Liver (tissue), 9 donors: ENCODE results near the gene CFAP221. TPM values are rescaled to one million over a fixed set of nuclear protein-coding genes. Genes with fewer than 3 reads are reported as not detected.

ENCODE experiments used
- DNase-seq: peaks from one replicate; pipeline ENCODE4 v3.0.0-alpha.2; 2017; ENCODE audit warnings: low spot score
- H3K27ac ChIP-seq, 2 donors: one replicate each; pipeline ENCODE4 v1.7.0; 2013; ENCODE audit warnings: inconsistent platforms in 2 of 2, low read length in 2 of 2, control low read depth in 1 of 2, low read depth in 1 of 2, mild to moderate bottlenecking in 1 of 2
- H3K27me3 ChIP-seq, 4 donors: one replicate each; pipeline versions ENCODE4 v1.6.1 to v1.7.0; 2013; ENCODE audit warnings: low read length in 3 of 4, inconsistent platforms in 1 of 4, mild to moderate bottlenecking in 1 of 4, moderate library complexity in 1 of 4; ENCODE audit not compliant: control insufficient read depth in 4 of 4, insufficient read depth in 4 of 4
- H3K36me3 ChIP-seq, 4 donors: one replicate each; pipeline versions ENCODE4 v1.6.1 to v1.7.0; 2013; ENCODE audit warnings: low read length in 3 of 4, mild to moderate bottlenecking in 3 of 4, low read depth in 1 of 4, moderate library complexity in 1 of 4; ENCODE audit not compliant: control insufficient read depth in 4 of 4, insufficient read depth in 3 of 4
- H3K4me1 ChIP-seq, 4 donors: one replicate each; pipeline versions ENCODE4 v1.6.1 to v1.7.0; 2013; ENCODE audit warnings: low read length in 3 of 4, mild to moderate bottlenecking in 3 of 4, moderate library complexity in 1 of 4; ENCODE audit not compliant: control insufficient read depth in 4 of 4, insufficient read depth in 4 of 4
- H3K4me3 ChIP-seq, 3 donors: one replicate each; pipeline versions ENCODE4 v1.6.1 to v1.7.0; 2013; ENCODE audit warnings: low read length in 3 of 3, control low read depth in 1 of 3, low read depth in 1 of 3, mild to moderate bottlenecking in 1 of 3
- H3K9ac ChIP-seq, 2 donors: one replicate each; pipeline ENCODE4 v1.7.0; 2013; ENCODE audit warnings: low read length in 2 of 2, mild to moderate bottlenecking in 2 of 2, moderate library complexity in 2 of 2, control low read depth in 1 of 2, low read depth in 1 of 2
- H3K9me3 ChIP-seq, 4 donors: one replicate each; pipeline versions ENCODE4 v1.6.1 to v1.7.0; 2013; ENCODE audit warnings: low read length in 3 of 4; ENCODE audit not compliant: control insufficient read depth in 4 of 4
- EGR1 ChIP-seq, 2 donors: IDR thresholded peaks; 2 replicates each; pipeline ENCODE4 v1.6.1; 2016 to 2018; ENCODE audit warnings: antibody characterized with exemption in 2 of 2, low read depth in 2 of 2
- FOXA1 ChIP-seq: IDR thresholded peaks from 2 replicates; pipeline ENCODE4 v1.6.1; 2016; ENCODE audit warnings: antibody characterized with exemption
- FOXA2 ChIP-seq: IDR thresholded peaks from 2 replicates; pipeline ENCODE4 v1.6.1; 2016; ENCODE audit warnings: antibody characterized with exemption
- GABPA ChIP-seq, 2 donors: IDR thresholded peaks in 1 of 2; conservative IDR thresholded peaks in 1 of 2; 2 replicates each; pipeline ENCODE4 v1.6.1; 2016; ENCODE audit warnings: antibody characterized with exemption in 2 of 2, mild to moderate bottlenecking in 1 of 2, moderate library complexity in 1 of 2
- HNF4A ChIP-seq, 2 donors: conservative IDR thresholded peaks; 2 replicates each; pipeline ENCODE4 v1.6.1; 2016; ENCODE audit warnings: antibody characterized with exemption in 2 of 2, mild to moderate bottlenecking in 2 of 2
- NR2F2 ChIP-seq: IDR thresholded peaks from 2 replicates; pipeline ENCODE4 v1.6.1; 2016; ENCODE audit warnings: antibody characterized with exemption
- RAD21 ChIP-seq, 2 donors: IDR thresholded peaks; 2 replicates each; pipeline ENCODE4 v1.6.1; 2016; ENCODE audit warnings: antibody characterized with exemption in 2 of 2, mild to moderate bottlenecking in 2 of 2
- RXRA ChIP-seq, 2 donors: IDR thresholded peaks; 2 replicates each; pipeline ENCODE4 v1.6.1; 2017 to 2018; ENCODE audit warnings: antibody characterized with exemption in 2 of 2, mild to moderate bottlenecking in 1 of 2
- SP1 ChIP-seq: IDR thresholded peaks from 2 replicates; pipeline ENCODE4 v1.6.1; 2018; ENCODE audit warnings: antibody characterized with exemption, mild to moderate bottlenecking
- TAF1 ChIP-seq: conservative IDR thresholded peaks from 2 replicates; pipeline ENCODE4 v1.6.1; 2016; ENCODE audit warnings: antibody characterized with exemption, mild to moderate bottlenecking
- YY1 ChIP-seq: IDR thresholded peaks from 2 replicates; pipeline ENCODE4 v1.6.1; 2016; ENCODE audit warnings: antibody characterized with exemption, mild to moderate bottlenecking
- WGBS: extraction: QIAGEN DNeasy Blood & Tissue Kit; methylation state at CpG from one replicate; pipeline ENCODE4 v1.1.7; 2013; 5-methylcytosine and 5-hydroxymethylcytosine counted together
- polyA plus RNA-seq, 2 donors: library from polyadenylated mRNA; stranded (reverse) in 1 of 2; unstranded in 1 of 2; fragments of 200-250 nt in 1 of 2; fragments of >200 nt in 1 of 2; fragmentation: Nextera tagmentation in 1 of 2; extraction: Ambion mirVana in 1 of 2; gene quantifications; one replicate each; pipeline versions ENCODE4 v1.2.1 to v1.2.3, GENCODE V29; 2013 to 2015
- total RNA-seq, 2 donors: library from RNA; depleted of rRNA; stranded (reverse); fragments of >200 nt; gene quantifications; one replicate each; pipeline ENCODE4 v1.2.3, GENCODE V29; 2014
- TF ChIP-seq, protein P1 (sequence below): IDR thresholded peaks from 2 replicates; pipeline ENCODE4 v1.6.1; 2016; ENCODE audit warnings: antibody characterized with exemption
- TF ChIP-seq, protein P2 (sequence below): fragments of 150-350 bp; IDR thresholded peaks from 2 replicates; pipeline ENCODE4 v1.5.1; 2017; ENCODE audit warnings: improper control_type of control experiment, low read depth, low read length; ENCODE audit not compliant: missing input control
- TF ChIP-seq, protein P3 (sequence below): IDR thresholded peaks from 2 replicates; pipeline ENCODE4 v1.6.1; 2016; ENCODE audit warnings: antibody characterized with exemption
- donor health status: healthy.
- donor health status: healthy.
- donor health status: healthy.
- donor health status: healthy.
- donor health status: healthy.

The CFAP221 gene
- total and polyA plus RNA-seq, 4 donors, result 0.23 to 3.1 (median 1.2) TPM

DNA sequence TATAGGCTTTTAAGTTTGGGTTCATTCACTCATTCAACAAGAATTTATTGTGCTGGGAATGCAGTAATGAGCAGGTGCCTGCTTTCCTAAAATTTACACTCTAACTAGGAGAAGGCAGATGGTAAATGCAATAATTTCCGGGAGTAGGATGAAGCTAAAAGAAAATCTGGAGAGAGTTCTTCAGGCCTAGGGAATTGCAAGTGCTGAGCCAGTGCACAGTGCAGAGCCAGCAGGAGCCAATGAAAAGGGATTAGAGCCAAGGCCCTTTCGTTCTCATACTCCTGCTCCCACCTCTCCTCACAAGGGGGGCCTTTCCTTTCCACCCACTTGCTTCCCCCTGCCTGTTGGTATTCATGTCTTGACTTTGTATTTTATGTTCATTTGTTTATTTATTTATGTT is 55.1 kb downstream of the CFAP221 start (continued):
- TF ChIP-seq FOXA2 (no peak), FOXA1 (no peak), HNF4A (conservative IDR thresholded peaks at IDR 0.05) (no peak)

DNA sequence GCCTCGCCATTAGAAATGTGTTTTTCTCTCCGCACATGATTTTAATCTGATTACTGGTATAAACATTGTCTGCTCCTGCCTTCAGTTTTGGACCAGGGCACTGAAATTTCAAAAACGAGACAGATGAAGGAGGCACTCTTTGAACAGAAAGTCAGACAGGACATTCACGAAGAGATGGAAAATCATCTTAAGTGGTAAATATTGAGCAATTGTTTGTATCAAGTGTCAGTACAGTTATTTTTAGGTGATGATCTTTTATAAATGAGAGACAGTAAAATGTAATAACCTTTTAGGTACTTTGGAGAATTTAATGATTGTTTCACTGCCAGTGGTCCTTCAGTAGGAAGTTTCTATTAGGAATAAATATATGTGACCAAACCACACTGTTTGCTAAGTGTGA is 60.8 kb downstream of the CFAP221 start:
- 79% methylated on average over 4 of the region's 4 CpGs for WGBS
- no peak overlapping the region for H3K4me3 ChIP-seq
- no peak overlapping the region for H3K27ac ChIP-seq
- H3K4me1 ChIP-seq, result no peaks in the 10 kb centered on the region
- H3K9ac ChIP-seq, result no peak overlapping the region
- no peaks in the 10 kb centered on the region for H3K36me3 ChIP-seq
- H3K9me3 ChIP-seq, result no peaks in the 10 kb centered on the region
- DNase-seq, result no peak
- TF ChIP-seq FOXA2 (no peak), RAD21 (IDR thresholded peaks at IDR 0.05) (no peak), RXRA (IDR thresholded peaks at IDR 0.05) (no peak), EGR1 (IDR thresholded peaks at IDR 0.05; ENCODE audit: low read depth in 2 of 2) (no peak), SP1 (no peak), HNF4A (conservative IDR thresholded peaks at IDR 0.05) (no peak), TAF1 (no peak), NR2F2 (no peak)
- TF ChIP-seq, protein P1, sequence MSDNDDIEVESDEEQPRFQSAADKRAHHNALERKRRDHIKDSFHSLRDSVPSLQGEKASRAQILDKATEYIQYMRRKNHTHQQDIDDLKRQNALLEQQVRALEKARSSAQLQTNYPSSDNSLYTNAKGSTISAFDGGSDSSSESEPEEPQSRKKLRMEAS, result no peak
- TF ChIP-seq, protein P2, sequence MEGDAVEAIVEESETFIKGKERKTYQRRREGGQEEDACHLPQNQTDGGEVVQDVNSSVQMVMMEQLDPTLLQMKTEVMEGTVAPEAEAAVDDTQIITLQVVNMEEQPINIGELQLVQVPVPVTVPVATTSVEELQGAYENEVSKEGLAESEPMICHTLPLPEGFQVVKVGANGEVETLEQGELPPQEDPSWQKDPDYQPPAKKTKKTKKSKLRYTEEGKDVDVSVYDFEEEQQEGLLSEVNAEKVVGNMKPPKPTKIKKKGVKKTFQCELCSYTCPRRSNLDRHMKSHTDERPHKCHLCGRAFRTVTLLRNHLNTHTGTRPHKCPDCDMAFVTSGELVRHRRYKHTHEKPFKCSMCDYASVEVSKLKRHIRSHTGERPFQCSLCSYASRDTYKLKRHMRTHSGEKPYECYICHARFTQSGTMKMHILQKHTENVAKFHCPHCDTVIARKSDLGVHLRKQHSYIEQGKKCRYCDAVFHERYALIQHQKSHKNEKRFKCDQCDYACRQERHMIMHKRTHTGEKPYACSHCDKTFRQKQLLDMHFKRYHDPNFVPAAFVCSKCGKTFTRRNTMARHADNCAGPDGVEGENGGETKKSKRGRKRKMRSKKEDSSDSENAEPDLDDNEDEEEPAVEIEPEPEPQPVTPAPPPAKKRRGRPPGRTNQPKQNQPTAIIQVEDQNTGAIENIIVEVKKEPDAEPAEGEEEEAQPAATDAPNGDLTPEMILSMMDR, result no peak
- no peaks in the 10 kb centered on the region for H3K27me3 ChIP-seq

DNA sequence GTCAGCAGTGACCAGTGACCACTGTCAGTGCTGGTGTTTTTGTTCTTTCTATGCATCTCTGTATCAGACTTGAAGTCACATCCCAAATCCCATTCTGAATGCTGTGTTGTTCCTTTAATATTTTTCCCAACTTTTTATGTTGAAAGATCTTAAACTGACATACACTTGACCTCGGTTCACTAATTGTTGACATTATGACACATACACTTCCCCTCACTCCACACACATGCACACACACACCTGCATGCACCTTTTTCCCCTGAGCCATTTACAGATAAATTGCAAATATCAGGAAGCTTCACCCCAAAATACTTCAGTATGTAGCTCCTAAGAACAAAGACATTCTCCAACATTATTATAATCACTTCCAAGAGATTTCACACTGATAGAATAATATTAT is 62.4 kb downstream of the CFAP221 start:
- no peak for TF ChIP-seq SP1
- no peak for TF ChIP-seq YY1
- TF ChIP-seq, protein P1, result no peak
- TF ChIP-seq HNF4A (conservative IDR thresholded peaks at IDR 0.05), result no peak
- TF ChIP-seq, protein P3, sequence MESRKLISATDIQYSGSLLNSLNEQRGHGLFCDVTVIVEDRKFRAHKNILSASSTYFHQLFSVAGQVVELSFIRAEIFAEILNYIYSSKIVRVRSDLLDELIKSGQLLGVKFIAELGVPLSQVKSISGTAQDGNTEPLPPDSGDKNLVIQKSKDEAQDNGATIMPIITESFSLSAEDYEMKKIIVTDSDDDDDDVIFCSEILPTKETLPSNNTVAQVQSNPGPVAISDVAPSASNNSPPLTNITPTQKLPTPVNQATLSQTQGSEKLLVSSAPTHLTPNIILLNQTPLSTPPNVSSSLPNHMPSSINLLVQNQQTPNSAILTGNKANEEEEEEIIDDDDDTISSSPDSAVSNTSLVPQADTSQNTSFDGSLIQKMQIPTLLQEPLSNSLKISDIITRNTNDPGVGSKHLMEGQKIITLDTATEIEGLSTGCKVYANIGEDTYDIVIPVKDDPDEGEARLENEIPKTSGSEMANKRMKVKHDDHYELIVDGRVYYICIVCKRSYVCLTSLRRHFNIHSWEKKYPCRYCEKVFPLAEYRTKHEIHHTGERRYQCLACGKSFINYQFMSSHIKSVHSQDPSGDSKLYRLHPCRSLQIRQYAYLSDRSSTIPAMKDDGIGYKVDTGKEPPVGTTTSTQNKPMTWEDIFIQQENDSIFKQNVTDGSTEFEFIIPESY, result no peak
- no peak for TF ChIP-seq GABPA (IDR thresholded peaks at IDR 0.05 in 1 of 2, conservative IDR thresholded peaks at IDR 0.05 in 1 of 2)
- Histone ChIP-seq H3K27ac (no peak overlapping the region), H3K27me3 (no peaks in the 10 kb centered on the region), H3K9me3 (no peaks in the 10 kb centered on the region), H3K36me3 (no peaks in the 10 kb centered on the region), H3K4me1 (no peaks in the 10 kb centered on the region), H3K9ac (no peak overlapping the region), H3K4me3 (no peak overlapping the region)
- no peak for DNase-seq
- WGBS, result 52% methylated on average over 1 of the region's 1 CpG
